SK-N-SH treated with all-trans-retinoic acid at 6 μM for 48 hours (cell line): ENCODE results near the gene TSPYL4.

Experiments
- TCF4 ChIP-seq: fragments of 250-450 bp; sonication (Bioruptor Pico); IDR thresholded peaks from 2 replicates; pipeline ENCODE4 v1.8.0; 2021; ENCODE audit warnings: mild to moderate bottlenecking, moderate library complexity, borderline replicate concordance
- ZFP3 ChIP-seq: fragments of 250-450 bp; sonication (Bioruptor Pico); IDR thresholded peaks from 2 replicates; pipeline ENCODE4 v1.5.0; 2020; ENCODE audit warnings: mild to moderate bottlenecking, moderate library complexity
- ZNF8 ChIP-seq: fragments of 450-650 bp; formaldehyde crosslinking; IDR thresholded peaks from 2 replicates; pipeline ENCODE4 v1.5.0; 2020; ENCODE audit warnings: mild to moderate bottlenecking, moderate library complexity
- TF ChIP-seq, protein P1 (sequence below): fragments of 250-450 bp; sonication (Bioruptor Pico); IDR thresholded peaks from 2 replicates; pipeline ENCODE4 v1.5.0; 2020; ENCODE audit warnings: mild to moderate bottlenecking, moderate library complexity
- TF ChIP-seq, protein P2 (sequence below): fragments of 250-450 bp; sonication (Bioruptor Pico); IDR thresholded peaks from 2 replicates; pipeline ENCODE4 v1.5.1; 2020; ENCODE audit warnings: low read depth, mild to moderate bottlenecking, moderate library complexity
- TF ChIP-seq, protein P3 (sequence below): fragments of 250-450 bp; sonication (Bioruptor Pico); IDR thresholded peaks from 2 replicates; pipeline ENCODE4 v1.8.0; 2020; ENCODE audit warnings: mild to moderate bottlenecking, moderate library complexity, borderline replicate concordance
- TF ChIP-seq, protein P4 (sequence below): fragments of 250-450 bp; sonication (Bioruptor Pico); IDR thresholded peaks from 2 replicates; pipeline ENCODE4 v1.8.0; 2021; ENCODE audit warnings: low read depth, mild to moderate bottlenecking, moderate library complexity, borderline replicate concordance

DNA sequence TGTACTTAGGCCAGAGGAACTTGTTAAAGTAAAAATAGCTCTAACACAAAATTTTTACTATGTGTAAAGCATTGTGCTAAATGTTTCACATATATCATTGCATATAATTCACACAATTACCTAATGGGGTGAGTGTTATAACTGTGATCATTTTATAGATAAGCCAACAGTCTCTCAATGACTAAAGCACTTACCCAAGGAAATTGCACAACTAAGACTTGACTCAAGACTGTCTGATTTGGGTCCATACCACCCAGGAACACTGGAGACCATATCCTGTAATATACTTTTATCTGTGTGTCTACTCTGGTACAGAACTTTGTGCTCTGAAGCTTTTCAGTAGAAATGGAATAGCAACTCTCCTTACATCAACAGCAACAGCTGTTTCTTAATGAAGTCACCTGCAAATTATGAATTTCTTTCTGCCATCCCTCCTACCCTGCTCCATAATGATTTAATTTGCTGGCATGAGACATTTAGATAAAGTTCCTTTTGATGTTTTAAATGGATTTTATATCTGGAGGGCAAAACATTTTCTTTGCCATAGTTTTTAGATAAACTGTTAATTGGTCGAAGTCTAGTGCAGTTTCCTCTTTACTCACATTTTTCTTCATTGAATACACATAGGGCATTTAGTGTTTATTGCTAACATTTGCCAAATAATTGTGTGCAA, 47.5 kb downstream of the TSPYL4 start:
- TF ChIP-seq, protein P1, sequence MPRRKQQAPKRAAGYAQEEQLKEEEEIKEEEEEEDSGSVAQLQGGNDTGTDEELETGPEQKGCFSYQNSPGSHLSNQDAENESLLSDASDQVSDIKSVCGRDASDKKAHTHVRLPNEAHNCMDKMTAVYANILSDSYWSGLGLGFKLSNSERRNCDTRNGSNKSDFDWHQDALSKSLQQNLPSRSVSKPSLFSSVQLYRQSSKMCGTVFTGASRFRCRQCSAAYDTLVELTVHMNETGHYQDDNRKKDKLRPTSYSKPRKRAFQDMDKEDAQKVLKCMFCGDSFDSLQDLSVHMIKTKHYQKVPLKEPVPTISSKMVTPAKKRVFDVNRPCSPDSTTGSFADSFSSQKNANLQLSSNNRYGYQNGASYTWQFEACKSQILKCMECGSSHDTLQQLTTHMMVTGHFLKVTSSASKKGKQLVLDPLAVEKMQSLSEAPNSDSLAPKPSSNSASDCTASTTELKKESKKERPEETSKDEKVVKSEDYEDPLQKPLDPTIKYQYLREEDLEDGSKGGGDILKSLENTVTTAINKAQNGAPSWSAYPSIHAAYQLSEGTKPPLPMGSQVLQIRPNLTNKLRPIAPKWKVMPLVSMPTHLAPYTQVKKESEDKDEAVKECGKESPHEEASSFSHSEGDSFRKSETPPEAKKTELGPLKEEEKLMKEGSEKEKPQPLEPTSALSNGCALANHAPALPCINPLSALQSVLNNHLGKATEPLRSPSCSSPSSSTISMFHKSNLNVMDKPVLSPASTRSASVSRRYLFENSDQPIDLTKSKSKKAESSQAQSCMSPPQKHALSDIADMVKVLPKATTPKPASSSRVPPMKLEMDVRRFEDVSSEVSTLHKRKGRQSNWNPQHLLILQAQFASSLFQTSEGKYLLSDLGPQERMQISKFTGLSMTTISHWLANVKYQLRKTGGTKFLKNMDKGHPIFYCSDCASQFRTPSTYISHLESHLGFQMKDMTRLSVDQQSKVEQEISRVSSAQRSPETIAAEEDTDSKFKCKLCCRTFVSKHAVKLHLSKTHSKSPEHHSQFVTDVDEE (CRISPR knock-in tag): no peak
- TF ChIP-seq, protein P2, sequence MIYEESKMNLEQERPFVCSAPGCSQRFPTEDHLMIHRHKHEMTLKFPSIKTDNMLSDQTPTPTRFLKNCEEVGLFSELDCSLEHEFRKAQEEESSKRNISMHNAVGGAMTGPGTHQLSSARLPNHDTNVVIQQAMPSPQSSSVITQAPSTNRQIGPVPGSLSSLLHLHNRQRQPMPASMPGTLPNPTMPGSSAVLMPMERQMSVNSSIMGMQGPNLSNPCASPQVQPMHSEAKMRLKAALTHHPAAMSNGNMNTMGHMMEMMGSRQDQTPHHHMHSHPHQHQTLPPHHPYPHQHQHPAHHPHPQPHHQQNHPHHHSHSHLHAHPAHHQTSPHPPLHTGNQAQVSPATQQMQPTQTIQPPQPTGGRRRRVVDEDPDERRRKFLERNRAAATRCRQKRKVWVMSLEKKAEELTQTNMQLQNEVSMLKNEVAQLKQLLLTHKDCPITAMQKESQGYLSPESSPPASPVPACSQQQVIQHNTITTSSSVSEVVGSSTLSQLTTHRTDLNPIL (CRISPR knock-in tag): no peak
- TF ChIP-seq ZNF8 (no peak), ZFP3 (CRISPR knock-in tag) (no peak), TCF4 (CRISPR knock-in tag) (0 out of 2 replicates have a peak, but pooled peaks have one; percentile 26)
- TF ChIP-seq, protein P3, sequence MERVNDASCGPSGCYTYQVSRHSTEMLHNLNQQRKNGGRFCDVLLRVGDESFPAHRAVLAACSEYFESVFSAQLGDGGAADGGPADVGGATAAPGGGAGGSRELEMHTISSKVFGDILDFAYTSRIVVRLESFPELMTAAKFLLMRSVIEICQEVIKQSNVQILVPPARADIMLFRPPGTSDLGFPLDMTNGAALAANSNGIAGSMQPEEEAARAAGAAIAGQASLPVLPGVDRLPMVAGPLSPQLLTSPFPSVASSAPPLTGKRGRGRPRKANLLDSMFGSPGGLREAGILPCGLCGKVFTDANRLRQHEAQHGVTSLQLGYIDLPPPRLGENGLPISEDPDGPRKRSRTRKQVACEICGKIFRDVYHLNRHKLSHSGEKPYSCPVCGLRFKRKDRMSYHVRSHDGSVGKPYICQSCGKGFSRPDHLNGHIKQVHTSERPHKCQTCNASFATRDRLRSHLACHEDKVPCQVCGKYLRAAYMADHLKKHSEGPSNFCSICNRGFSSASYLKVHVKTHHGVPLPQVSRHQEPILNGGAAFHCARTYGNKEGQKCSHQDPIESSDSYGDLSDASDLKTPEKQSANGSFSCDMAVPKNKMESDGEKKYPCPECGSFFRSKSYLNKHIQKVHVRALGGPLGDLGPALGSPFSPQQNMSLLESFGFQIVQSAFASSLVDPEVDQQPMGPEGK (CRISPR knock-in tag): no peak
- TF ChIP-seq, protein P4, sequence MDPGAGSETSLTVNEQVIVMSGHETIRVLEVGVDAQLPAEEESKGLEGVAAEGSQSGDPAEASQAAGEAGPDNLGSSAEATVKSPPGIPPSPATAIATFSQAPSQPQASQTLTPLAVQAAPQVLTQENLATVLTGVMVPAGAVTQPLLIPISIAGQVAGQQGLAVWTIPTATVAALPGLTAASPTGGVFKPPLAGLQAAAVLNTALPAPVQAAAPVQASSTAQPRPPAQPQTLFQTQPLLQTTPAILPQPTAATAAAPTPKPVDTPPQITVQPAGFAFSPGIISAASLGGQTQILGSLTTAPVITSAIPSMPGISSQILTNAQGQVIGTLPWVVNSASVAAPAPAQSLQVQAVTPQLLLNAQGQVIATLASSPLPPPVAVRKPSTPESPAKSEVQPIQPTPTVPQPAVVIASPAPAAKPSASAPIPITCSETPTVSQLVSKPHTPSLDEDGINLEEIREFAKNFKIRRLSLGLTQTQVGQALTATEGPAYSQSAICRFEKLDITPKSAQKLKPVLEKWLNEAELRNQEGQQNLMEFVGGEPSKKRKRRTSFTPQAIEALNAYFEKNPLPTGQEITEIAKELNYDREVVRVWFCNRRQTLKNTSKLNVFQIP (CRISPR knock-in tag): no peak
